Measurements from ENCODE around the gene ADRA1B. TPM values are rescaled to one million over a fixed set of nuclear protein-coding genes. Genes with fewer than 3 reads are reported as not detected.

ADRA1B gene
- total RNA-seq, 1 experiment from 2014 or later: not detected

- no peak overlapping the region for H4K5ac ChIP-seq (ENCODE audit: insufficient read length, low read depth, low read length)
- no peak overlapping the region for H4K8ac ChIP-seq (replicated peaks; ENCODE audit: insufficient read length, low read depth, low read length)
- no peak overlapping the region for H2BK12ac ChIP-seq (ENCODE audit: insufficient read length, low read depth, low read length)
- TF ChIP-seq CTCF (conservative IDR thresholded peaks at IDR 0.05): 0 out of 3 replicates have a peak, but pooled peaks have one; percentile 27
- H3K79me2 ChIP-seq (ENCODE audit: insufficient read depth, low read length): no peaks in the 10 kb centered on the region
- no peak overlapping the region for H4K91ac ChIP-seq (ENCODE audit: insufficient read length, low read depth, low read length)
- Mint-ChIP-seq H3K27ac (no peak overlapping the region), H3K4me3 (no peak overlapping the region), H3K36me3 (ENCODE audit: insufficient read depth in 1 of 3, low read depth in 3 of 3) (peaks cover 0 to 2% (median 0%) of the 10 kb centered on the region in 3 experiments; a peak in 1 of 7 replicates), H3K9me3 (no peaks in the 10 kb centered on the region; a peak in 2 of 5 replicates), H3K27me3 (ENCODE audit: low read depth) (peaks cover 77% of the 10 kb centered on the region), H3K4me1 (peaks cover 7 to 10% of the 10 kb centered on the region in 2 experiments)
- H3K4me1 ChIP-seq (ENCODE audit: insufficient read depth, low read length): no peaks in the 10 kb centered on the region
- WGBS (ENCODE audit: extremely low coverage, insufficient read length, low lambda C conversion rate): no CpG with 5 or more reads among the region's 2 CpGs
- H2BK120ac ChIP-seq (ENCODE audit: low read depth, low read length, poor library complexity, severe bottlenecking): no peak overlapping the region
- no peak overlapping the region for H3K23ac ChIP-seq (ENCODE audit: insufficient read length, low read depth, low read length)
- no peak overlapping the region for H2BK20ac ChIP-seq (ENCODE audit: low read depth, low read length, poor library complexity, severe bottlenecking)
- H2AK5ac ChIP-seq (ENCODE audit: insufficient read length, low read length): no peak overlapping the region
- H3K4ac ChIP-seq (ENCODE audit: low read depth, low read length): no peak overlapping the region
- no peak overlapping the region for H2BK5ac ChIP-seq (ENCODE audit: insufficient read length, low read length)
- H3K79me1 ChIP-seq (ENCODE audit: insufficient read depth, low read depth, low read length, poor library complexity, severe bottlenecking): no peaks in the 10 kb centered on the region
- DNase-seq: no peak
- no peaks in the 10 kb centered on the region for H4K20me1 ChIP-seq (ENCODE audit: control insufficient read depth, insufficient read depth, insufficient read length)
- H2BK15ac ChIP-seq (ENCODE audit: low read depth, low read length): no peak overlapping the region
- no peak overlapping the region for H2AFZ ChIP-seq (ENCODE audit: low read length)
- H3K4me2 ChIP-seq (ENCODE audit: insufficient read depth, insufficient read length, low read length): no peak overlapping the region
- no peak overlapping the region for H3T11ph ChIP-seq (ENCODE audit: low read length)
- no peaks in the 10 kb centered on the region for H3K9me3 ChIP-seq (ENCODE audit: control insufficient read depth, low read depth, low read length)
- H3K9ac ChIP-seq (ENCODE audit: extremely low read depth, insufficient read length, low read length): no peak overlapping the region
- H3K27me3 ChIP-seq (ENCODE audit: insufficient read depth, low read length): peaks cover 18% of the 10 kb centered on the region; the same call in 1 of the 2 replicates
- H3K56ac ChIP-seq (ENCODE audit: insufficient read length, low read depth, low read length): no peak overlapping the region
- H3K14ac ChIP-seq (ENCODE audit: insufficient read depth, low read length): no peak overlapping the region
- no peak overlapping the region for H3K27ac ChIP-seq (ENCODE audit: insufficient read length, low read depth, low read length)
- H3K23me2 ChIP-seq (ENCODE audit: insufficient read length, low read depth, low read length, poor library complexity, severe bottlenecking): peaks cover 9% of the 10 kb centered on the region
- H3K18ac ChIP-seq (ENCODE audit: insufficient read length, low read depth, low read length): no peak overlapping the region
Observed at GRCh38 chr5:159975462-159976019, 59.3 kb downstream of the ADRA1B start.
